ENCODE data around the gene ITGB6. TPM values are rescaled to one million over a fixed set of nuclear protein-coding genes. Genes with fewer than 3 reads are reported as not detected.

The ITGB6 gene
- total RNA-seq, 3 donors from 2014 or later (not counting 1 experiment from before 2014, with no cell fraction given): not detected

GRCh38 chr2:160052531-160052930 lies 147.5 kb downstream of the ITGB6 start:
- WGBS (ENCODE audit: insufficient coverage): 82% methylated on average over 1 of the region's 2 CpGs
- Mint-ChIP-seq H3K4me1 (no peaks in the 10 kb centered on the region), H3K36me3 (no peaks in the 10 kb centered on the region), H3K9me3 (no peaks in the 10 kb centered on the region), H3K4me3 (no peak overlapping the region), H3K27ac (no peak overlapping the region), H3K27me3 (ENCODE audit: low read depth in 2 of 2) (peaks cover 13 to 15% of the 10 kb centered on the region in 2 donors)
- DNase-seq (no peak), ATAC-seq (no peak)
- H3K4me1 ChIP-seq (ENCODE audit: control insufficient read depth, insufficient read depth, low read length): no peaks in the 10 kb centered on the region
- intact Hi-C loops (cut with micrococcal nuclease): no loop called here
- H3K27me3 ChIP-seq (ENCODE audit: control insufficient read depth, insufficient read depth, low read length): no peaks in the 10 kb centered on the region
- no peaks in the 10 kb centered on the region for H3K36me3 ChIP-seq (ENCODE audit: control insufficient read depth, insufficient read depth, low read length)
- no peak overlapping the region for H3K27ac ChIP-seq (ENCODE audit: low read length)
- H3K4me3 ChIP-seq (ENCODE audit: low read length): no peak overlapping the region
- no peaks in the 10 kb centered on the region for H3K9me3 ChIP-seq (ENCODE audit: control insufficient read depth, insufficient read depth, low read length)
- no peak for TF ChIP-seq CTCF (IDR thresholded peaks at IDR 0.05)

GRCh38 chr2:160051371-160051800 lies 148.7 kb downstream of the ITGB6 start:
- H3K27ac Mint-ChIP-seq: no peak overlapping the region
- H3K9me3 ChIP-seq (ENCODE audit: control insufficient read depth, insufficient read depth, low read length): no peaks in the 10 kb centered on the region
- peaks cover 10 to 15% of the 10 kb centered on the region in 2 donors for H3K27me3 Mint-ChIP-seq (ENCODE audit: low read depth in 2 of 2)

GRCh38 chr2:160050147-160050546 lies 149.9 kb downstream of the ITGB6 start:
- Histone ChIP-seq H3K27ac (ENCODE audit: low read length) (no peak overlapping the region), H3K4me1 (ENCODE audit: control insufficient read depth, insufficient read depth, low read length) (no peaks in the 10 kb centered on the region), H3K36me3 (ENCODE audit: control insufficient read depth, insufficient read depth, low read length) (no peaks in the 10 kb centered on the region), H3K9me3 (ENCODE audit: control insufficient read depth, insufficient read depth, low read length) (no peaks in the 10 kb centered on the region), H3K4me3 (ENCODE audit: low read length) (no peak overlapping the region), H3K27me3 (ENCODE audit: control insufficient read depth, insufficient read depth, low read length) (no peaks in the 10 kb centered on the region)
- Mint-ChIP-seq H3K27me3 (ENCODE audit: low read depth in 2 of 2) (peaks cover 10 to 13% of the 10 kb centered on the region in 2 donors), H3K36me3 (no peaks in the 10 kb centered on the region), H3K9me3 (no peaks in the 10 kb centered on the region), H3K4me3 (no peak overlapping the region), H3K27ac (no peak overlapping the region), H3K4me1 (no peaks in the 10 kb centered on the region)
- intact Hi-C loops (cut with micrococcal nuclease): no loop called here
- WGBS (ENCODE audit: insufficient coverage): 100% methylated on average over 1 of the region's 3 CpGs
- ATAC-seq: no peak
- DNase-seq: no peak
- no peak for TF ChIP-seq CTCF (IDR thresholded peaks at IDR 0.05)

More at GRCh38 chr2:160051371-160051800, 148.7 kb downstream of the ITGB6 start:
- ATAC-seq (no peak), DNase-seq (no peak)
- Histone ChIP-seq H3K36me3 (ENCODE audit: control insufficient read depth, insufficient read depth, low read length) (no peaks in the 10 kb centered on the region), H3K27me3 (ENCODE audit: control insufficient read depth, insufficient read depth, low read length) (no peaks in the 10 kb centered on the region), H3K4me3 (ENCODE audit: low read length) (no peak overlapping the region), H3K27ac (ENCODE audit: low read length) (no peak overlapping the region), H3K4me1 (ENCODE audit: control insufficient read depth, insufficient read depth, low read length) (no peaks in the 10 kb centered on the region)
- TF ChIP-seq CTCF (IDR thresholded peaks at IDR 0.05): no peak
- Mint-ChIP-seq H3K9me3 (no peaks in the 10 kb centered on the region), H3K4me1 (no peaks in the 10 kb centered on the region), H3K4me3 (no peak overlapping the region), H3K36me3 (no peaks in the 10 kb centered on the region)
- intact Hi-C loops (cut with micrococcal nuclease): no loop called here
- 89% methylated on average over 3 of the region's 3 CpGs for WGBS (ENCODE audit: insufficient coverage)

Other genes starting within 250 kb of the ITGB6 start
- gene PLA2R1, start 137.7 kb downstream of the ITGB6 start, total RNA-seq: not detected